ENCODE data around the gene SMAD5. TPM values are rescaled to one million over a fixed set of nuclear protein-coding genes. Genes with fewer than 3 reads are reported as not detected.

SMAD5 gene
- total RNA-seq, 1 experiment from 2014 or later = 93.6 TPM

- H3K36me3 ChIP-seq = no peaks in the 10 kb centered on the region
- peaks cover 36% of the 10 kb centered on the region for H3K27me3 ChIP-seq (replicated peaks)
- H3K27ac ChIP-seq = no peak overlapping the region
- no peaks in the 10 kb centered on the region for H3K4me1 ChIP-seq (replicated peaks)
- H3K9me3 ChIP-seq (replicated peaks) = no peaks in the 10 kb centered on the region
- H3K4me3 ChIP-seq = no peak overlapping the region
- DNase-seq (ENCODE audit: low read depth in 1 of 2, low spot score in 2 of 2) = peak in 1 of 2 experiments; percentile 29
Observed at GRCh38 chr5:136200761-136201160, 68.1 kb downstream of the SMAD5 start.

GRCh38 chr5:136201870-136202269 is 69.2 kb downstream of the SMAD5 start:
- Histone ChIP-seq H3K36me3 (no peaks in the 10 kb centered on the region), H3K9me3 (replicated peaks) (no peaks in the 10 kb centered on the region), H3K4me1 (replicated peaks) (no peaks in the 10 kb centered on the region), H3K4me3 (no peak overlapping the region), H3K27me3 (replicated peaks) (peaks cover 31% of the 10 kb centered on the region), H3K27ac (no peak overlapping the region)
- no peak for DNase-seq (ENCODE audit: low read depth in 1 of 2, low spot score in 2 of 2)

DNA sequence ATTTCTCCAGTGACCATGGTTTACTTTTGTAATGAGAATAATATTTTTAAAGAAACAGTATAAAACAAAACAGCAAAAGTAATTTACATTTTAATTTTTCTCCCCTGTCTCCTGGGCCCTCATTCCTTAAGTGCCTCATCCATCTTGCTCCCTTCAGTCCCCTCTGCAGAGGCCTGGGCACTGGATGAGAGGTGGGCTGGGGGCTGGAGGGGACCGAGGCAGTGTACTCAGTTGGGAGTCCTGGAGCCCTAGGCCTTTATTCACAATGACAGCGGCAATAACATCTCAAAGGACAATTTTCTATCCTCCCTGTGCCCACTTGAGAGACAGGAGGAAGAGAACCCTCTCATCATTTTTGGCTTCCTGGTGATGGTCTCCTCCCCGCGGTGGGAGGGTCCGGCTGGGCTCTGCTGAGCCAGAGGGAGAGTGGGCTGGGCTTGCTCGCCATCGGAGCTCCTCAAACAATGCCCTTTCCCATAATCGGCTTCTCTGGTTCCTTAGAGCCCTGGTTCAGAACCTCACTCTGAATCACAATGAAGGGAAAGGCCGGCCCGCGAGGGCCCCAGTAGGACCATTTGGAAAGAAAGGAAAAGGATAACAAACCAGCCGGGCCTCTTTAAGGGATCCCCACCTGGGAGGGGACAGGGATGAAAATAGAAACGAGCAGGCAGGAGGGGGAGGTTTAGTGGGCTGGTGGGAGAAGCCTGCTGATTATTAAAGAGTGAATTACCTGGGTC is 70.0 kb downstream of the SMAD5 start:
- Histone ChIP-seq H3K27me3 (replicated peaks) (peaks cover 31% of the 10 kb centered on the region), H3K27ac (no peak overlapping the region), H3K4me3 (no peak overlapping the region), H3K9me3 (replicated peaks) (no peaks in the 10 kb centered on the region), H3K36me3 (no peaks in the 10 kb centered on the region), H3K4me1 (replicated peaks) (no peaks in the 10 kb centered on the region)
- DNase-seq (ENCODE audit: low read depth in 1 of 2, low spot score in 2 of 2) = peak in 1 of 2 experiments; percentile 27

DNA sequence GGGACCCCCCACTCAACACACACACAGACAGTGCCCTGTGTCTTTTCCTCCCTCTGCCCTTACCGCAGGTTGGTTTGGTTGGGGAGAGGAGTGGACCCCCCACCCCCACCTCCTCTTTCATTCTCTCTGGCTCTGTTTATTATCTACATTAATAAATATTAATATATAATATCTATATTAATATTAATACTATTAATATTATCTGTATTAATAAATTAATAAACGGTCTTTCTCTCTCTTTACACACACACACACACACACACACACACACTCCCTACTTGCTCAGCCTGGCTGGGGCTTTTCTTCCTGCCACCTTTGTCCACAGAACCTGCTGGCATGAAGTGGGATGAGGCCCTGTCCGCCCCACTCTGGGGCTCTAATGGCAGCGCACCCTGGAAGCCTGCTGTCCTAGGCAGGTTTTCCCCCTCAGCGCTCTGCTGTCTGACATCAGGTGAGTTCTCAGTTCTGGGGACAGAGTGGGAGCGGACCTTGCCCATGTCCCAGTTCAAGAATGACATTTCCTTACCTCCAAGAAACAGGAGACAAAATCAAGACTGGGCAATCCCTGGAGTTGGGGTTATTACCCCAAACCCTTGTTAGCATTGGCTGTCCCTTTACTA is 70.8 kb downstream of the SMAD5 start:
- DNase-seq (ENCODE audit: low read depth in 1 of 2, low spot score in 2 of 2) = peak in 1 of 2 experiments; percentile 27

DNA sequence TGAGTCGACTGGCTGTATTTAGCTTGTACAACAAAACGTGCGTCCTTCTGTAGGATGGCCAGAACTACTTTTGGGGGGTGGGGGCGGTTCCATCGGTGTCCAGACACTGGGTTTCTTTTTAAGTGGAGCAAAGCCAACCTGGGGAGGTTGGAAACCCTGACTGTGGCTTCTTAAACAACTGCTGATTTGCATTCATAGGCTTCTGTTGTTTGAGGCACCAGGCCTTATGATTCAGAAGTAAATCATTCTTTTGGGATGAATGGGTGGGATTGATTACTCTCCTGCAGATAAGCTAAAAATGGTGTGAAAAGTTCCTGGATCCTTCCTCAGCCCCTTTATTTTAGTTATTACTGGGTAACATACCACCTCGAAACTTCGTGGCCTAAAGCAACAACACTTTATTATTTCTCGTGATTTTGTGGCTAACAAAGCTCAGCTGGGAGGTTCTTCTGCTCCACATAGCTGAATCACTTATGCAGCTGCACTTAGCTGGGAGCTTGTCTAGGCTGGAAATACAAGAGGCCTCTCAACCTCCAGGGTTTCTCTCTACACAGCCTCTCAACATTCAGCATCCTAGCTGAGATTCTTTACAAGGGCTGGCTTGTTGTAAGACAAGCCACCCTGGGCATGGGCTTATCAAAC is 72.5 kb downstream of the SMAD5 start:
- H3K9me3 ChIP-seq (replicated peaks) = no peaks in the 10 kb centered on the region
- peaks cover 26% of the 10 kb centered on the region for H3K27me3 ChIP-seq (replicated peaks)
- H3K36me3 ChIP-seq = no peaks in the 10 kb centered on the region
- H3K4me3 ChIP-seq = no peak overlapping the region
- no peak overlapping the region for H3K27ac ChIP-seq
- no peaks in the 10 kb centered on the region for H3K4me1 ChIP-seq (replicated peaks)
- peak in 1 of 2 experiments; percentile 28 for DNase-seq (ENCODE audit: low read depth in 1 of 2, low spot score in 2 of 2)

More for the DNA sequence above, 70.8 kb downstream of the SMAD5 start:
- H3K27ac ChIP-seq = no peak overlapping the region
- H3K27me3 ChIP-seq (replicated peaks) = peaks cover 31% of the 10 kb centered on the region
- H3K36me3 ChIP-seq = no peaks in the 10 kb centered on the region
- no peaks in the 10 kb centered on the region for H3K9me3 ChIP-seq (replicated peaks)
- no peak overlapping the region for H3K4me3 ChIP-seq
- no peaks in the 10 kb centered on the region for H3K4me1 ChIP-seq (replicated peaks)

- Histone ChIP-seq H3K4me3 (no peak overlapping the region), H3K27ac (no peak overlapping the region), H3K9me3 (replicated peaks) (no peaks in the 10 kb centered on the region), H3K36me3 (no peaks in the 10 kb centered on the region), H3K27me3 (replicated peaks) (peaks cover 22% of the 10 kb centered on the region), H3K4me1 (replicated peaks) (no peaks in the 10 kb centered on the region)
- DNase-seq (ENCODE audit: low read depth in 1 of 2, low spot score in 2 of 2) = no peak
Observed at GRCh38 chr5:136205941-136206340, 73.3 kb downstream of the SMAD5 start.

- Histone ChIP-seq H3K4me3 (no peak overlapping the region), H3K9me3 (replicated peaks) (no peaks in the 10 kb centered on the region)
Observed at GRCh38 chr5:136206361-136206760, 73.7 kb downstream of the SMAD5 start.

GRCh38 chr5:136207631-136208030 is 75.0 kb downstream of the SMAD5 start:
- Histone ChIP-seq H3K4me3 (no peak overlapping the region), H3K9me3 (replicated peaks) (no peaks in the 10 kb centered on the region), H3K27ac (no peak overlapping the region), H3K27me3 (replicated peaks) (peaks cover 8% of the 10 kb centered on the region; the same call in 1 of the 2 replicates), H3K36me3 (no peaks in the 10 kb centered on the region), H3K4me1 (replicated peaks) (no peaks in the 10 kb centered on the region)
- no peak for DNase-seq (ENCODE audit: low read depth in 1 of 2, low spot score in 2 of 2)

More at GRCh38 chr5:136206361-136206760, 73.7 kb downstream of the SMAD5 start:
- H3K36me3 ChIP-seq = no peaks in the 10 kb centered on the region
- H3K27ac ChIP-seq = no peak overlapping the region
- peaks cover 18% of the 10 kb centered on the region for H3K27me3 ChIP-seq (replicated peaks)
- no peaks in the 10 kb centered on the region for H3K4me1 ChIP-seq (replicated peaks)
- DNase-seq (ENCODE audit: low read depth in 1 of 2, low spot score in 2 of 2) = no peak

GRCh38 chr5:136208916-136209315 is 76.3 kb downstream of the SMAD5 start:
- H3K4me3 ChIP-seq = no peak overlapping the region
- H3K36me3 ChIP-seq = no peaks in the 10 kb centered on the region
- peaks cover 14% of the 10 kb centered on the region for H3K27me3 ChIP-seq (replicated peaks)
- no peaks in the 10 kb centered on the region for H3K9me3 ChIP-seq (replicated peaks)
- no peak for DNase-seq (ENCODE audit: low read depth in 1 of 2, low spot score in 2 of 2)
- H3K27ac ChIP-seq = no peak overlapping the region
- peaks cover 7% of the 10 kb centered on the region; the same call in 1 of the 2 replicates for H3K4me1 ChIP-seq (replicated peaks)

GRCh38 chr5:136209346-136209910 is 76.8 kb downstream of the SMAD5 start:
- no peak overlapping the region for H3K4me3 ChIP-seq
- no peaks in the 10 kb centered on the region for H3K36me3 ChIP-seq
- peaks cover 14% of the 10 kb centered on the region for H3K27me3 ChIP-seq (replicated peaks)
- H3K9me3 ChIP-seq (replicated peaks) = no peaks in the 10 kb centered on the region
- peaks cover 12% of the 10 kb centered on the region; the same call in 1 of the 2 replicates for H3K4me1 ChIP-seq (replicated peaks)
- no peak for DNase-seq (ENCODE audit: low read depth in 1 of 2, low spot score in 2 of 2)
- no peak overlapping the region for H3K27ac ChIP-seq

DNA sequence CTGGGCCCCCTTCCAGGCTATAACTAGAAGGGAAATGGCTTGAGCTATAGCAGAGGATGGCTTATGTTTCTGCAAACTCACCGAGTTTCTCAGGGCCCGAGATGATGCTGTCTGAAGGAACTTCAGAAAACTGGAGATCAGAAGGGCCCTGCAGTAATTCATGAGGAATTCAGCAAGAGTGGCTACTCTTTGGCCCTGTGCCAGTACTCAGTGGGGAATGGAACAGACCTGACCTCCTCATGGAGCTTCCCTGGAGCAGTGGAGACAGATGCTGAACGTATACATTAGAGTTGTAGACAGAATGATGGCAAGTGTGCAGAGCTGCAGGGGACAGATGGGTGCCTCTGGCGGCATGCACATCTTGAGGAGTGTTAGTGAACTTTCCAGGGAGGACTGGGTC is 77.6 kb downstream of the SMAD5 start:
- H3K27ac ChIP-seq = no peak overlapping the region
- no peaks in the 10 kb centered on the region for H3K9me3 ChIP-seq (replicated peaks)
- H3K36me3 ChIP-seq = no peaks in the 10 kb centered on the region
- peaks cover 14% of the 10 kb centered on the region for H3K27me3 ChIP-seq (replicated peaks)
- peaks cover 12% of the 10 kb centered on the region; the same call in 1 of the 2 replicates for H3K4me1 ChIP-seq (replicated peaks)
- H3K4me3 ChIP-seq = no peak overlapping the region
- no peak for DNase-seq (ENCODE audit: low read depth in 1 of 2, low spot score in 2 of 2)

- peaks cover 12% of the 10 kb centered on the region; the same call in 1 of the 2 replicates for H3K4me1 ChIP-seq (replicated peaks)
- H3K4me3 ChIP-seq = no peak overlapping the region
- no peak for DNase-seq (ENCODE audit: low read depth in 1 of 2, low spot score in 2 of 2)
- no peaks in the 10 kb centered on the region for H3K36me3 ChIP-seq
- H3K9me3 ChIP-seq (replicated peaks) = no peaks in the 10 kb centered on the region
- H3K27ac ChIP-seq = no peak overlapping the region
- H3K27me3 ChIP-seq (replicated peaks) = peaks cover 14% of the 10 kb centered on the region
Observed at GRCh38 chr5:136211282-136212040, 78.8 kb downstream of the SMAD5 start.

DNA sequence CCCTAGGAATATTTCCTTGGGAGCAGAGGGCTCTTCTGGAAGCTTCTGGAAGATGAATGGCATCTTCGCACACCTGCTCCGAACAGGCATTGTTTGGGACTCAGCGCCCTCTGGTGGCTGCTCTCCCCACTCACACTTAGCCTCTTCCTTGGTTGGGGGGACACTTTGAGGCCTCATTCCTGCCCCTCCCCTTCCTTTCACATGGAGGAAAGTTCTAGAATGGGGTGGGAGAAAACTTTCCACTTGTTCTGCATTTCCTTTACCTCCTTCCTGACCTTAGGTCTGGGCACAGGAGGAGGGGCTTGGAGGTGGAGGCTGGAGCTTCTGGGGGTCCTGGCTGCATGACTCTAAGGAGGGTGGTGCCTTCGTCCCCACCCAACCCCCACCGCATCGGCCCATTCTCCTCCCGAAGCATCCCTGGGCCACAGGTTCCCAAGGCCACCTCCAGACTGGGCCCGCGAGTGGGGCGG is 79.6 kb downstream of the SMAD5 start:
- Histone ChIP-seq H3K4me1 (replicated peaks) (peaks cover 12% of the 10 kb centered on the region; the same call in 1 of the 2 replicates), H3K27ac (no peak overlapping the region), H3K9me3 (replicated peaks) (no peaks in the 10 kb centered on the region), H3K27me3 (replicated peaks) (peaks cover 14% of the 10 kb centered on the region), H3K36me3 (no peaks in the 10 kb centered on the region), H3K4me3 (no peak overlapping the region)
- peak; percentile 53 to 68 for DNase-seq (ENCODE audit: low read depth in 1 of 2, low spot score in 2 of 2)

All from SJSA1 (cell line).